ENCODE data around the gene OOEP. TPM values are rescaled to one million over a fixed set of nuclear protein-coding genes. Genes with fewer than 3 reads are reported as not detected.

Gene OOEP
- total RNA-seq (0.17 TPM in 1 of 2 replicates, not detected in the other), polyA plus RNA-seq (0.08 TPM in 1 of 2 replicates, not detected in the other), polyA minus RNA-seq (ENCODE audit: low replicate concordance) (not detected in 2 replicates)
- polyA plus RNA-seq (2012), result 0.41 TPM in 1 of 2 replicates, not detected in the other

DNA sequence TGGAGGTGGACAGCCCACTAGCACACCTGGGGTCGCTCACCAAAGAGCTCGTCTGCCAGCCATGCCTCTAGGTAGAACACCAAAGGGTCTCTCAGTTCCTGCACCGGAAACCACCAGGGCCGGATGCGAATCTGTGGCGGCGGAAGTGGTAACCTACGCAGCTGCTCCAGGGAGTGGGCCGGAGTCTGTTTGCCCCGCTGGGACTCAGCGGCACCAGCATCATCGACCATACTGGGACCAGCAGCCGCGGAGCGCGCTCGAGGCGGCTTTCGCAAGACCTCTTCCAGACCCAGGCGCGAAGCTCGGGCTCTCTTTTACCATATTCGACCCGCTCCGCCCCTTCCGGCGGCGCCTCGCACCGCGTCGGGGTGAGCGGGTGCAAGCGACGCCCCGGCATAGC lies at the start of gene OOEP:
Gene OOEP (minus strand): TSS at position 335 of the 400 bp plus-strand sequence. CDS start 105 bp downstream, at position 230.
- no peak for DNase-seq (ENCODE audit: low read depth in 2 of 2)
- no peak within 1 kb of the TSS for H3K4me2 ChIP-seq (ENCODE audit: extremely low read depth, insufficient read depth, low read length)

DNA sequence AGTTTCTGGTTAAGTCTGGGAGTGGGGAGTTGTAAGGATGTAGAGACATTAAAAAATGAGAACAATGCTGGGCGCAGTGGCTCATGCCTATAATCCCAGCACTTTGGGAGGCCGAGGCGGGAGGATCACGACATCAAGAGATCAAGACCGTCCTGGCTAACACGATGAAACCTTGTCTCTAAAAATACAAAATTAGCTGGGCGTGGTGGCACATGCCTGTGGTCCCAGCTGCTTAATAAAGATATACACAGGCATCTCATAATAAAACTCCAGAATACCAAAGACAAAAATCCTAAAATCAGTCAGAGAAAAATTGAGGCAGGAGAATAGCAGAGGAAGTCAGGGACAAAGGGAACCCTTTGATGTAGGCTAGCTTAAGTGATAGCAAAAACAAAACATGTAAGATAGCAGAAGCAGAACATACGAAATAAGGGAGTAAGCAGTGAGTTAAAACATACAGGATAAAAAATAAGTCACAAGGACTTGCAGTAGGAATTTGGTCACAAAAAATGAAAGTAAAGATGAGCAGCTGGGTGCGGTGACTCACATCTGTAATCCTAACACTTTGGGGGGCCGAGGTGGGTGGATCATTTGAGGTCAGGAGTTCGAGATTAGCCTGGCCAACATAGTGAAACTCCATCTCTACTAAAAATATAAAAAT lies 48.5 kb upstream of the OOEP start:
- Histone ChIP-seq H3K4me2 (ENCODE audit: extremely low read depth, insufficient read depth, low read length) (no peak overlapping the region), H4K20me1 (ENCODE audit: control insufficient read depth, extremely low read depth, insufficient read depth, low read length) (no peaks in the 10 kb centered on the region), H3K79me2 (ENCODE audit: control insufficient read depth, insufficient read depth, low read length) (no peaks in the 10 kb centered on the region), H3K27ac (ENCODE audit: insufficient read depth, low read length) (no peak overlapping the region), H3K4me1 (ENCODE audit: control insufficient read depth, extremely low read depth, insufficient read depth, low read length) (no peaks in the 10 kb centered on the region), H3K27me3 (ENCODE audit: control insufficient read depth, insufficient read depth, low read length) (no peaks in the 10 kb centered on the region), H3K9ac (ENCODE audit: insufficient read depth, low read length) (no peak overlapping the region), H3K4me3 (replicated peaks in 1 of 4; ENCODE audit: control extremely low read depth in 1 of 4, insufficient read depth in 1 of 4, low read depth in 3 of 4, low read length in 4 of 4) (no peak overlapping the region), H3K36me3 (ENCODE audit: control insufficient read depth, insufficient read depth, low read length) (no peaks in the 10 kb centered on the region), H3K9me3 (ENCODE audit: control insufficient read depth, insufficient read depth, low read depth, low read length) (no peaks in the 10 kb centered on the region), H2AFZ (ENCODE audit: low read length) (no peak overlapping the region)
- TF ChIP-seq, protein P1, sequence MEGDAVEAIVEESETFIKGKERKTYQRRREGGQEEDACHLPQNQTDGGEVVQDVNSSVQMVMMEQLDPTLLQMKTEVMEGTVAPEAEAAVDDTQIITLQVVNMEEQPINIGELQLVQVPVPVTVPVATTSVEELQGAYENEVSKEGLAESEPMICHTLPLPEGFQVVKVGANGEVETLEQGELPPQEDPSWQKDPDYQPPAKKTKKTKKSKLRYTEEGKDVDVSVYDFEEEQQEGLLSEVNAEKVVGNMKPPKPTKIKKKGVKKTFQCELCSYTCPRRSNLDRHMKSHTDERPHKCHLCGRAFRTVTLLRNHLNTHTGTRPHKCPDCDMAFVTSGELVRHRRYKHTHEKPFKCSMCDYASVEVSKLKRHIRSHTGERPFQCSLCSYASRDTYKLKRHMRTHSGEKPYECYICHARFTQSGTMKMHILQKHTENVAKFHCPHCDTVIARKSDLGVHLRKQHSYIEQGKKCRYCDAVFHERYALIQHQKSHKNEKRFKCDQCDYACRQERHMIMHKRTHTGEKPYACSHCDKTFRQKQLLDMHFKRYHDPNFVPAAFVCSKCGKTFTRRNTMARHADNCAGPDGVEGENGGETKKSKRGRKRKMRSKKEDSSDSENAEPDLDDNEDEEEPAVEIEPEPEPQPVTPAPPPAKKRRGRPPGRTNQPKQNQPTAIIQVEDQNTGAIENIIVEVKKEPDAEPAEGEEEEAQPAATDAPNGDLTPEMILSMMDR (conservative IDR thresholded peaks at IDR 0.05 in 1 of 2, IDR thresholded peaks at IDR 0.05 in 1 of 2; ENCODE audit: low read depth in 1 of 2, low read length in 2 of 2), result no peak
- no peak for TF ChIP-seq EZH2 (IDR thresholded peaks at IDR 0.05; ENCODE audit: low read length, missing control alignments)
- DNase-seq (ENCODE audit: low read depth in 2 of 2), result peak; percentile 7 to 21

More for the DNA sequence above, at the start of gene OOEP:
- Histone ChIP-seq H3K36me3 (ENCODE audit: control insufficient read depth, insufficient read depth, low read length) (no peaks in the 10 kb centered on the region), H4K20me1 (ENCODE audit: control insufficient read depth, extremely low read depth, insufficient read depth, low read length) (no peaks in the 10 kb centered on the region), H3K9ac (ENCODE audit: insufficient read depth, low read length) (no peak within 1 kb of the TSS), H3K27ac (ENCODE audit: insufficient read depth, low read length) (no peak within 1 kb of the TSS), H3K9me3 (ENCODE audit: control insufficient read depth, insufficient read depth, low read depth, low read length) (no peaks in the 10 kb centered on the region), H3K4me3 (replicated peaks in 1 of 4; ENCODE audit: control extremely low read depth in 1 of 4, insufficient read depth in 1 of 4, low read depth in 3 of 4, low read length in 4 of 4) (no peak within 1 kb of the TSS), H3K4me1 (ENCODE audit: control insufficient read depth, extremely low read depth, insufficient read depth, low read length) (no peaks in the 10 kb centered on the region), H3K79me2 (ENCODE audit: control insufficient read depth, insufficient read depth, low read length) (no peaks in the 10 kb centered on the region), H2AFZ (ENCODE audit: low read length) (no peak within 1 kb of the TSS), H3K27me3 (ENCODE audit: control insufficient read depth, insufficient read depth, low read length) (peaks cover 4% of the 10 kb centered on the region)
- TF ChIP-seq EZH2 (IDR thresholded peaks at IDR 0.05; ENCODE audit: low read length, missing control alignments), result no peak
- TF ChIP-seq, protein P1 (conservative IDR thresholded peaks at IDR 0.05 in 1 of 2, IDR thresholded peaks at IDR 0.05 in 1 of 2; ENCODE audit: low read depth in 1 of 2, low read length in 2 of 2), result no peak

DNA sequence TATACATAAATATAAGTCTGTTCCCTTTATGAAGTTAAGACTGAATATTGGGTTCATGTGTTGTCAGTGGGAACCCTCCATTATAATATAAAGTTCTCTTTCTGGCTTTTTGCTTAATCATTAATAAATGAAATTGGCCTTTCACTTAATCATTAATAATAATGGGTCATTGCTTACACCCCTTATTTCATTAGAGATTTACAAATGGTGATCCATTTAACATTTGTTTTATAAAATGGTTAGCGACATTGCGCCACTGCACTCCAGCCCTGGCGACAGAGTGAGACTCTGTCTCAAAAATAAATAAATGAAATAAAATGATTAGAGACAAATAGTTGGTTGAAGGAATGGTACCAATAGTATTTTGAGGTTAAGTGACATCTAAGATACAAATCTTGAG lies 43.4 kb upstream of the OOEP start:
- Histone ChIP-seq H3K9me3 (ENCODE audit: control insufficient read depth, insufficient read depth, low read depth, low read length) (no peaks in the 10 kb centered on the region), H3K9ac (ENCODE audit: insufficient read depth, low read length) (no peak overlapping the region), H4K20me1 (ENCODE audit: control insufficient read depth, extremely low read depth, insufficient read depth, low read length) (no peaks in the 10 kb centered on the region), H3K4me3 (replicated peaks in 1 of 4; ENCODE audit: control extremely low read depth in 1 of 4, insufficient read depth in 1 of 4, low read depth in 3 of 4, low read length in 4 of 4) (no peak overlapping the region), H3K36me3 (ENCODE audit: control insufficient read depth, insufficient read depth, low read length) (no peaks in the 10 kb centered on the region), H3K27ac (ENCODE audit: insufficient read depth, low read length) (no peak overlapping the region), H2AFZ (ENCODE audit: low read length) (no peak overlapping the region), H3K4me1 (ENCODE audit: control insufficient read depth, extremely low read depth, insufficient read depth, low read length) (no peaks in the 10 kb centered on the region), H3K4me2 (ENCODE audit: extremely low read depth, insufficient read depth, low read length) (no peak overlapping the region), H3K27me3 (ENCODE audit: control insufficient read depth, insufficient read depth, low read length) (no peaks in the 10 kb centered on the region), H3K79me2 (ENCODE audit: control insufficient read depth, insufficient read depth, low read length) (no peaks in the 10 kb centered on the region)
- no peak for DNase-seq (ENCODE audit: low read depth in 2 of 2)
- TF ChIP-seq, protein P1 (conservative IDR thresholded peaks at IDR 0.05 in 1 of 2, IDR thresholded peaks at IDR 0.05 in 1 of 2; ENCODE audit: low read depth in 1 of 2, low read length in 2 of 2), result no peak
